HG03196 (cell line): ENCODE results near the gene DPEP2.
A peak's percentile ranks its signal among the peaks of the same experiment; 100 is the strongest.
"Not testable (repeated sequence)": the region's sequence is repeated elsewhere in the genome, so short reads cannot be mapped to it uniquely, and the experiment has no call there.

Experiments
- ATAC-seq: cut with Tn5 transposase; IDR thresholded peaks from one replicate; pipeline ENCODE4 v1.9.1; 2021; ENCODE audit not compliant: unreplicated experiment

DPEP2 gene

DNA sequence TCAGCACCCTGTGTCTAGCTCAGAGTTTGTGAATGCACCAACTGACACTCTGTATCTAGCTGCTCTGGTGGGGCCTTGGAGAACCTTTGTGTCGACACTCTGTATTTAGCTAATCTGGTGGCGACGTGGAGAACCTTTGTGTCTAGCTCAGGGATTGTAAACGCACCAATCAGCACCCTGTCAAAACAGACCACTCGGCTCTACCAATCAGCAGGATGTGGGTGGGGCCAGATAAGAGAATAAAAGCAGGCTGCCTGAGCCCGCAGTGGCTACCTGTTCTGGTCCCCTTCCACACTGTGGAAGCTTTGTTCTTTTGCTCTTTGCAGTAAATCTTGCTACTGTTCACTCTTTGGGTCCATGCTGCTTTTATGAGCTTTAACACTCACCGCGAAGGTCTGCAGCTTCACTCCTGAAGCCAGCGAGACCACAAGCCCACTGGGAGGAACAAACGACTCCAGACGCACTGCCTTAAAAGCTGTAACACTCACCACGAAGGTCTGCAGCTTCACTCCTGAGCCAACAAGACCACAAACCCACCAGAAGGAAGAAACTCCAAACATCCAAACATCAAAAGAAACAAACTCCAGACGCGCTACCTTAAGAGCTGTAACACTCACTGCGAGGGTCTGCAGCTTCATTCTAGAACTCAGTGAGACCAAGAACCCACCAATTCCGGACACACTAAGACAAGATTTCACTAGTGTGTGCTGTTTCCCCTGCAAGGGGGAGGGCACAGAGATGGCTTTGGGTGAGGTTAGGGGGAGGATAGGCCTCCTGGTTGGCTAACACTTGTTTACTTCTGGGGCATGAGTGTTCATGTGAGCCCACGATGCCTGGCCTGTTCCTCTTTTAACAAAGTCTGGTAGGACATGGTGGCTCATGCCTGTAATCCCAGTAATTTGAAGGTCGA lies at the start of gene DPEP2:
DPEP2 (minus strand) TSS at position 706 of the 910 bp plus-strand sequence. CDS start 6,272 bp downstream, outside the sequence.
- ATAC-seq, result not testable (repeated sequence)

GRCh38 chr16:68047987-68048386 lies 48.7 kb upstream of the DPEP2 start:
- no peak for ATAC-seq

- no peak for ATAC-seq
Observed at GRCh38 chr16:68046106-68046505, 46.8 kb upstream of the DPEP2 start.

GRCh38 chr16:68041783-68042182 lies 42.5 kb upstream of the DPEP2 start:
- no peak for ATAC-seq

GRCh38 chr16:68040506-68041288 lies 41.4 kb upstream of the DPEP2 start:
- ATAC-seq, result peak; percentile 53

DNA sequence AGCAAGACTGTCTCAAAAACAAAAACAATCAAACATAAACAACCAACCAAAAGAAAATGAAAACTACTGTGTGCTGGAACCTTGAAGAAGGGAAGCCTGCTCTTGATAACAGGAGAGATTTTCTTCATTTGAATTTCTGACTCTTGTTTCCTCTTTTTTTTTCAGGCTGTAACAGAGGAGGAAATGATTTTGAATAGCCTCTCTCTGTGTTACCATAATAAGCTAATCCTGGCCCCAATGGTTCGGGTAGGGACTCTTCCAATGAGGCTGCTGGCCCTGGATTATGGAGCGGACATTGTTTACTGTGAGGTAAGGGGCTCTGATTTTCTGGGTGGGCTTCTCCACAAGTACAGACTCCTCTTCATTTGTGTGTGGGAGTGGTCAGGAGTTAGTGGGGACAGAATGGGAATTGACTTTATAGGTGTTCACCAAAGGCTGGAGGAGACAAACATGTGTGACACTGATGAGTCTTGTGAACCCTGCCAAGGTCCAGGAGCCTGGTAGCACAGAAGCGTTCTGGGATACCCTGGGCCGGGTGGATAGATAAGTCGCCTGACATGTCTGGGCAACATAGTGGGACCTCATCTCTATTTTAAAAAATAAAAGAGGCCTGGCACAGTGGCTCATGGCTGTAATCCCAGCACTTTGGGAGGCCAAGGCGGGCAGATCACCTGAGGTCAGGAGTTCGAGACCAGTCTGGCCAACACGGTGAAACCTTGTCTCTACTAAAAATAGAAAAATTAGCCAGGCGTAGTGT lies 38.7 kb upstream of the DPEP2 start:
- ATAC-seq, result no peak

GRCh38 chr16:68035227-68035626 lies 35.9 kb upstream of the DPEP2 start:
- no peak for ATAC-seq

GRCh38 chr16:68033101-68033500 lies 33.8 kb upstream of the DPEP2 start:
- no peak for ATAC-seq

DNA sequence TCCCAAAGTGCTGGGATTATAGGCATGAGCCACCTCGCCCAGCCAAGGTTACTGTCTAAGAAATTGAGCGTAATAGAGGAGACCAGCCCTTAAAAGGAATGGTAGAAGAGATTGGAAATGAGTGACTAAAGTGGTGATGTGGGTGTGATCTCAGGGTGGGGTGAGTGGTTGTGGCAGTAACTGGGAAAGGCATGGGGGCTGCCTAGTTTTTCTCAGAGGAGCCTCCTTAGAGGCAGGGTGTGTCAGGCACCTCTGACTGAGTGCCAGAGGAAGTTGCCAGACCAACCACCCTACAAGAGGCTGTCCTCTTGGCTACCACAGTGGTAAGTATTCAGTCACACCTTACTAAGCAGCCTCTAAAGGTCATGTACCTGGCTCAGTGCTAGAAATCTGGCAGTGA lies 32.7 kb upstream of the DPEP2 start:
- no peak for ATAC-seq

DNA sequence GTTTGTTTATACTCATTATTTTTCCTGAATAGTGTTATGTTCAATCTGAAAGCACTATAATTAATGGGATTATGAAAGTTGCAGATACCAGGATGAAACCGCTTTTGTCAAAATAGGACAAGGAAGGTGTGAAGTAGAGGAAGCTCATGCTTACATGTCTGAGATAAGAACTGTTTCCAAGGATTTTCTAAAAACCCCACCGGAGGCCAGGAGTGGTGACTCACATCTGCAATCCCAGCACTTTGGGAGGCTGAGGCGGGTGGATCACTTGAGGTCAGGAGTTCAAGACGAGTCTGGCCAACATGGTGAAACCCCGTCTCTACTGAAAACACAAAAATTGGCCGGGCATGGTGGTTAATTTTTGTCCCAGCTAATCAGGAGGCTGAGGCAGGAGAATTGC lies 30.8 kb upstream of the DPEP2 start:
- not testable (repeated sequence) for ATAC-seq

DNA sequence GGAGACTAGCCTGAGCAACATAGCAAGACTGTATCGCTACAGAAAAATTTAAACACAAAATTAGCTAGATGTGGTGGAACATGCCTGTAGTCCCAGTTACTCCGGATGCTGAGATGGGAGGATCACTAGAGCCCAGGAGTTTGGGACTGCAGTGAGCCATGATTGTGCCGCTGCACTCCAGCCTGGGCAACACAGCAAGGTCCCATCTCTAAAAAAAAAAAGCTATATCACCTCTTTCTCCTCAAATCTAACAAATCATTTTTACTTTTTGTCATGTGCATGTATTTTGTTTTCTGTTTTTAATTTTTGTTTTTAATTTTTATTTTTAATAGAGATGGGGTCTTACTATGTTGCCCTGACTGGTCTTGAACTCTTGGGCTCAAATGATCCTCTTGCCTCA lies 29.7 kb upstream of the DPEP2 start:
- no peak for ATAC-seq

- ATAC-seq, result peak; percentile 82
Observed at GRCh38 chr16:68022728-68023537, 23.6 kb upstream of the DPEP2 start, which contains the start of the genes DDX28 and DUS2. Gene DDX28 (minus strand): TSS chr16:68023232. CDS start chr16:68023202, 30 bp downstream. Gene DUS2 (plus strand): TSS chr16:68023284. CDS start chr16:68038024, 14,740 bp downstream.

GRCh38 chr16:68022278-68022727 lies 23.0 kb upstream of the DPEP2 start:
- ATAC-seq, result peak; percentile 14

- ATAC-seq, result no peak
Observed at GRCh38 chr16:68021490-68021889, 22.2 kb upstream of the DPEP2 start.

DNA sequence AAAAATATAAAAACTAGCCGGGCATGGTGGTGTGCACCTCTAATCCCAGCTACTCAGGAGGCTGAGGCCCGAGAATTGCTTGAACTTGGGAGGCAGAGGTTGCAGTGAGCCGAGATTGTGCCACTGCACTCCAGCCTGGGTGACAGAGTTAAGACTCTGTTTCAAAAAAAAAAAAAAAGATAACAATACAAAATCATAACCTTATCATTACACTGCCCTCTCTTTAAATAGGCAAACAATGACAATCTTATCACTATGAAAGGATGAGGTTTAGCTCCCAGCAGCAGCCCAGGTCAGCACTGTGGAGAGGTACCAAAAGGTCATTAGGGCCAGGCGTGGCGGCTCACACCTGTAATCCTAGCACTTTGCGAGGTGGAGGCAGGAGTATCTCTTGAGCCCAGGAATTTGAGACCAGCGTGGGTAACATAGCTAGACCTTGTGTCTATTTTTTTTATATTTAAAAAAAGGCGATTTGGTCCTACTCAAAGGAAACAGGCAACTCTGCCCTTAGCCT lies 19.9 kb upstream of the DPEP2 start:
- ATAC-seq, result no peak

DNA sequence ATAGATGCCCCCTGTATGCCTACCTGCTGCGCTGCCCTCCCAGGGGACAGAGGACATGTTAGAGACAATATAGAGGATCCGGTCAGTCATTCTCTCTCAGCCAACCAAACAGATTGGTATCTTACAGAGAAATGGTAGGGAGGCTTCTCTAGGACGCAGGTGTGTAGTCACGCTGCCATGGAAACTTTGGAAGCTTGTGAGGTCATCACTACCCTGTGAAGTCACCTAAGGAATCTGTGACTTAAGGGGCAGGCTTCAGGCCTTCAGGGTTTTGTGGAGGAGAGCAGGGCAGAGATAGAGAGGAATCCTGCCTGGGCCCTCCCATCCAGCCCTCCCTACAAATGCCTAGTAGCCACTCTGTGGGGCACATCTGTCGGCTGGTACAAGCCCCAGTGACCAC lies 16.4 kb upstream of the DPEP2 start, which contains the start of gene DPEP2NB:
DPEP2NB (minus strand) TSS at position 231 of the 400 bp plus-strand sequence; CDS start at position 90, 141 bp downstream.
- ATAC-seq, result no peak

GRCh38 chr16:68013440-68013839 lies 14.2 kb upstream of the DPEP2 start:
- no peak for ATAC-seq

GRCh38 chr16:68009872-68010271 lies 10.6 kb upstream of the DPEP2 start:
- ATAC-seq, result not testable (repeated sequence)

DNA sequence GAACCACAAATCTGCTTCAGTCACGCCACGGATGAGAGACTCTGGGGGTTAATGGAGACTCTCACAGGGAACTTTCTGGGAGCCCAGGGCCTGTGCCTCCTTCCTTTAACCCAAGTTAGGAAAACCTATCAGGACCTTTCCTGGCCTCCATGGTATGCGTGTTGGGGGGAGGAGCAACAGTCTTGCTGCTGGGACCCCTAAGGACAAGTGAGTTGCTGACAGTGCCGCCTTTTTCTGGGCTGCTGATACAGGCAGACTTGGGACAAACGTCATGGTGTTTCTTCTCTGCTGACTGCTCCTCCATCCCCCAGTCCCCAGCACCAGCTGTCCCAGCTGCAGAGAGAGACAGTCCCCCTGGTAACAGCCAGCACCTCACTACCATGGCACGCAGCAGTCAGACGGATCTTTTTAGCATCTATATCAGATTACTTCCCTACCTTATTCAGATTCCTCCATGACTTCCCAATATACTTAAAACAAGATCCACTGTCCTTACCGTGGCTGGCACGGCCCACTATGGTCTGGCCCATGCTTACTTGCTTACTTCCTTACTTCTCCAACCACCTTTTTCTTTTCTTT lies 10.0 kb upstream of the DPEP2 start:
- no peak for ATAC-seq
